ENCODE measurements around the gene SELENOS.

The SELENOS gene

DNA sequence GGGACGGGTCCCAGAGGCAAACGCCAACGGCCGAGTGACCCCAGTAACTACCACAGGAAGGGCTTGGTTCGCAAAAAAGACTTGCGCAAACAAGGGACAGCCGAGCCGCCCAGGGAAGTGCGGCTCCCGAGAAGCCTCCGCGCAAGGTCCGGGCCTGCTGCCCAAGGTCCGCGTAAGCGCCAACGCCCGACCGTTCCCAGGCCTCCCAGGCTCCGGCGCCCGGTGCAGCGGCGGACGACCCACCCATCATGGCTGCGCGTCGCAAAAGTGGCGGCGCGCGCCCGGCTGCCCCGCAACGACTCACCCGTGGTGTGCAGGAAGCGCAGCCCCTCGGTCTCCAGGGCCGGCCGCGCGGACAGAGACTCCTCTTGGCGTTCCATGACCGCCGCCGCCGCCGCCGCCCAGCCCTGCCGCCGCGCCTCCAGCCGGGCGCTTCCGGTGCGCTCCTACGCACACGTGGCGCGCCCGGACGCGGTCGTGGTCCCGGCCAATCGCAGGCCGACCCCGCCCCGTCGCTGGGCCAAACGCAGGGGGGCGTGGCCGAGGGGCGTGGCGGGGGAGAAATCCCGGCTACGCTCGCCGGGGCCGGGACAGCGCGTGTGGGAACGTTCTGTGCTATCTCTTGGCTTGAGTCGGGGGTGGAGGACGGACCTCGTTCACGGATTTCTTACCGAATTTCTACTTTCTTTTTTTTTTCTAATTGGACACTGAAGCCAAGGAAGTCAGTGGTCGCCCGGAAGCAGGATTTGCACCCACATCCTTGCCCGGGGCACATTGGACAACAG is at the start of gene SELENOS:
SELENOS (minus strand) TSS at position 448 of the 785 bp plus-strand sequence; CDS start at position 380, 68 bp downstream.
- DNase-seq = peak; percentile 88 to 89

DNA sequence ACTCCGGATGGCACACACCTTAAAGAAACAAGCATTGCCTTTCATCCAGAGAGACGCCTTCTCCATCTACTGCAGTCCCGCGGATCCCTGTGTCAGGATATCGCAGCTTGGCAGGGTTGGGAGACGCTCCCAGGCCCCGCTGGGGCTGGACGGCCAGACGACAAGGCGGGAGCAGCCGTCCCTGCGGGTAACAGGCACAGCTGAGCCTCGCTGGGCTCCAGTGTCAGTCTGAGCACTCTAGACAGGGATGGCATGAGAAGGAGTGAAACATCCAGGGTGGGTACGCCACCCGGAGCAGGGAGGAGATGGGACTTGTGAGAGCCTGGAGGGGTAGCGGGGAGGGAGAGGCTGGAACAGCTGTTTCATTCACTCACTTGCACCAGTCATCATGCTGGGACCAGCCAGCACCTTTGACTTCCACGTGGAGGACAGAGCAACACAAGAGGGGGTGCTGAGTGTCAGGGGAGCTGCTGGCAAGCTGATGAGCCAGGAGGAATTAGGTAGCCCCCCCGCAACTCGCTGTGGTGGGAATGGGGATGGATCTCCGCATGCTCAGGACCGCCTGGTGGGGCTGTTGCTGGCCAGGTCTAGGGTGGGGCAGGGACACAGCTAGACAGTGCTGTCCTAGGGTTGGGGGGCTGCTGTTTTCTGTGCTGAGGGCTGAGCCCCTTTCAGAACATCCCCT is 49.3 kb upstream of the SELENOS start:
- no peak for DNase-seq

DNA sequence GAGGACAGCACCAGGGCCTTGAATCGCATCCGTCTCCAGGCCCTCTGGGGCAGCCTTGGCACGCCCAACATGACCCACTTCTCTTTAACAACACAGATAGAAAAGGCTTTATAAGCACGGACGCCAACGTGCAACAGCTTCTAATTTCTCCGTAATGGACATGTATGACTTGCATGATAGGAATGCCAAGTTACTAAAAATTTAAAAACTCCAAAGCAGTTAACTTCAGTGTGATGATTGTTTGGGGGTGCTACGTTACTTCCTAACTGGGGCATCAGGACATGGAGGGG is 48.7 kb upstream of the SELENOS start:
- DNase-seq = no peak

DNA sequence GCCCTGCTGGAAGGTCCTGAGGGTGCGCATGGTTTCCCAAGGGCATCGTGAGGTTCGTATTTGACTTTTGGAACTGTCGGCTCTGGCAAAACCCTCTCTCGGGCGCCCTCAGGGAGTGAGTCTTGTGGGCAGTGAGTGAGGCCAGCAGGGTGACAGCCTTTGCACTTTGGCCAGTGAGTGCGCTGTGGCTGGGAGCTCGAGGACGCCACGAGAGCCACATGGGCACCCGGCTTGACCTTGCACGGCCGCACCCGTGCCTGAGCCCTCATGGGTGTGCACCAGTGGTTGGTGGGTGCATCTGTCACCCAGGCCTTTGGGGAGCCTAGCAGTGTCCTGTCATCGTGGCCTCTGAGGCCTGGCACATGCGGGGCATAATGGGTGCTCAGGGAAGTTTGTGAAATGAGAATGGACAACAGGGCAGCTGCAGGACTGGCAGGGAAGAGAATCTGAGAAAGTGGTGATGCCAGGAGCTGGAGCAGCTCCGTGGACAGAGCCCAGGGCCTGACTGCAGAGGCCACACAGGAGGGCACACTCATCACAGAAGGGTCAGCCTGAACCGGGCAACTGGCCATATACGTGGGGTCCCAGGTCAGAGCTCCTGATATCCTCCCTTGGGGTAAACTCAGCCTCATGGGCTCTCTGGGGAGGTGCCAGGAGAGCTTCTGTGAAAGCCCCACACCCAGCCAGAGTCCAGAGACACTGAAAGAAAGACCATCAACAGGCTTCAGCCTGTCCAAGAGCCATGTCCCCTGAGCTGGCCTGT is 48.2 kb upstream of the SELENOS start:
- DNase-seq = no peak

DNA sequence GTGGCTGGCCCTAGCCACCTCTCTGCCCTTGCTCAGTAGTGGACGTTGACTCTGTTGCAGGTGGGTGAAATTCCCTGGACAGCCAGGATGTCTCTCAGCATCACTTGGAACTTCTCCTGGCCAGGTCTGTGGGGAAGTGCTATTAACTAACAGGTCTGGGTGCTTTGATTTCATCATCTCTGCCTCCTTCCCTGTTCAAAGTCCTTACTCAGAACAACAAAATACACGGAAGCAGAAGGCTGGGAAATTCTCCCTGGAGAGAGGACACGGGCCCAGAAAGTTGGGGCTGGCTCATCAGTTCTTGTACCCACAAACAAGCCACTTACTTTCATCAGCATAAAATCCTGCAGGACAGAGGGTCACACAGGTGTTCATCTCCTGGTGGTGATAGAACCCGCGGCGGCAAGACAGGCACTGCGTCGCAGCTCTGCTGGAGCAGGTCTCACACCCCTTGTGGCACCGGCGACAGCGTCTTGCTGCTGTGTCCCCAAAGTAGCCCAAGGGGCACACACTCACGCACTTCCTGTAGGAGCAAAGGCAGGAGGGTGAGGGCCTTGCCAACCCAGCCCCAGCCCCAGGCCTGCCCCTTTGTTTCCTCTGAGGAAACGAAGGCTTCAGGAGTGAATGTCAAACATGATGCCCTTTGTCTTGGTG is 47.4 kb upstream of the SELENOS start:
- DNase-seq = no peak

DNA sequence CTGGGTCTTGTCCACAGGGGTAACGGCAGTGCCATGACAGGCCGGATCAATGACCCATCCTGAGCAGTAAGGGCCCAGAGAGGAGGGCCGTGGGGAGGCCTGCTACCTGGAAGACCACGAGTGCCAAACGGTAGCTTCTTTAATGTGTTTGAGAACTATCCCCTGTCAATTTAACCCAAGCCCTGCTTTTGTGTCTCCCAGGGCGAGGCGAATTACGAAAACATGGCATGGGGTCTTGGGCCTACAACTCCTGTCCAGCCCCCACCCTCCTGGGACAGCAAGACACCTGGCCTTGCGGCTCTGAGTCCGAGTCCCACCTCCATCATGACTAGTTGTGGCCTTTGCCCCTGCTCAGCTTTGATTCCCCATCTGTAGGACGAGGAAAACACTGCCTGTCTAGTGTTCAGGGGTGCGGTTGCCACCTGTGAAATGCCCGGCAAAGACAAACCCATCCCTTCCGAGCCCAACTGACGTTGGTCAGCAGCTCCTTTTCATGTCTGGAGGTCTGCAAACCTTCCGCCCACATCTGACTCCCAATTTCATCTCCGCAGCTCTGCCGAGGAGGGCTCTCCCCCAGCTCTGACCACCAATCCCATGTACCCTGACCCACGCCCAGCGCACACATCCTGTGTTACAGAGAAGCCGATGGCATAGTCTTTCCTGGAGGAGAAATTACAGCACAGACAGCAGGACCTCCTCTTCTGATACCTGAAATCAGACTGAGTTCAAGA is 46.7 kb upstream of the SELENOS start:
- no peak for DNase-seq

- DNase-seq = no peak
These were observed 45.7 kb upstream of the SELENOS start for GRCh38 chr15:101322854-101323477.

DNA sequence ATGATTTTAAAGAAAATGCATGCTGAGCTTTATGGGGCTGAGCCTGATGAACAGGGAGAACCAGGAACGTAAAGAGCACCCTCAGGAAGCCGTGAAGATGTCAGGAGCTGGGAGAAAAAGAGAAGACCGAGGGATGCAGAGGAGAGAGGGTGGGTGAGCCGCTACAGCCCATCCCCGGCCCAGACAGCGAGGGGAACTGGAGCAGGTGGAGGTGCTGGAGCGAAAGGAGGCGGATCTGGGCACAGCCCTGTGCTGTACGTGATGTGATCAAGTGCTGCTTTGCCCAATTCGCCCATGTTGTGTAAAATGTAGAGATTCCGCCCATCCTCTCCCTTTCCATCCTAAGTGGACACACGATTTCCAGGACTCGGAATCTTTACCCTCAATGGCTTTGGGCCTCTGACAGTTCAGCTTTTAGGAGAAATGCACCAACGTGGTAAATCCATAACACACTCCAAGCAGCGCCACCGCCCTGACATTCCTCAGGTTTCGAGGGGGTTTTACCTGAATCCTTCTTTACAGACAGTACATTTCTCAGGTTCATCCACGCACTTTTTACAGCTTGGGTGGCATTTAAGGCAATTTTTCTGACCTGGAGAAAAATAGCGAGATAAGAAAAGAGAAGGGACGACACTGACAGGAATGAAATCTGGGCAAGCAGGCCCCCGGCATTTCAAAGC is 44.9 kb upstream of the SELENOS start:
- no peak for DNase-seq

GRCh38 chr15:101320501-101321052 is 43.3 kb upstream of the SELENOS start:
- DNase-seq = peak; percentile 16 to 31

DNA sequence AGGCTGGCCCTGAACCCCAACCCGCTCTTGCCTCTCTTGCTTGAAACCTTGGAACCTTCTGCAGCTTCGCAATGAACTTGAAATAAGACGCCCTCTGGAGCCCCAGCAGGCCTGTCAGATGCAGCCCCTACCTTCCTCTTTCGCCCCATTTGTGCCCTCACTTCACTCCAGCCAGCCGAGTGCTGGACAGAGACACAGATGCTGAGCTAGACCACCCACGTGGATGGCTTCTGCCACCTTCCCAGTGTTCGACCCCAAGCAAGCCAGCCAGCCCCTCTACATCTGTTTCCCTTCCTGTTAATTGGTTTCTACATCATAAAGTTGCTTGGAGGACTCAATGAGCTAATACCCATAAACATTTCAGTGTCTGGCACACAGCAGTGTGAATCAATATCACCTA is 41.6 kb upstream of the SELENOS start:
- DNase-seq = no peak

- no peak for DNase-seq
These were observed 41.0 kb upstream of the SELENOS start for GRCh38 chr15:101318147-101318819.

GRCh38 chr15:101317336-101317872 is 40.1 kb upstream of the SELENOS start:
- DNase-seq = no peak

DNA sequence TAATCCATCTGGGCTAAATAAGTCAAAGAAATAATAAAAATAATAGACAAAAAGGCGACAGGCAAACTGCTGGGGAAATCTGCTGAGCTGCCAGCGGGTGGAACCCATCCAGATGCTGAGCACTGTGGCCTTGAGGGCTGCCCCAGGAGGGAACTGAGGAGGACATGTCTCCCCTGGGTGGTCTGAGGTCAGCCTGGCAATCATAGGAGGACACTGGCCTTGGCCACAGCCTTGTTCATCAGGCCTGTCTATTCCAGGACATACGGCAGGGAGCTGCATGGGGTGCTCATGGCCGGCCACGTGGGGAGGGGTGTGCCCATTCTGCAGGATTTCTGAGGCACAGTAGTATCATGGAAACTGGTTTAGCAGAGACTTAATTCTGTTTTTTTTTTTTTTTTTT is 39.2 kb upstream of the SELENOS start:
- no peak for DNase-seq

DNA sequence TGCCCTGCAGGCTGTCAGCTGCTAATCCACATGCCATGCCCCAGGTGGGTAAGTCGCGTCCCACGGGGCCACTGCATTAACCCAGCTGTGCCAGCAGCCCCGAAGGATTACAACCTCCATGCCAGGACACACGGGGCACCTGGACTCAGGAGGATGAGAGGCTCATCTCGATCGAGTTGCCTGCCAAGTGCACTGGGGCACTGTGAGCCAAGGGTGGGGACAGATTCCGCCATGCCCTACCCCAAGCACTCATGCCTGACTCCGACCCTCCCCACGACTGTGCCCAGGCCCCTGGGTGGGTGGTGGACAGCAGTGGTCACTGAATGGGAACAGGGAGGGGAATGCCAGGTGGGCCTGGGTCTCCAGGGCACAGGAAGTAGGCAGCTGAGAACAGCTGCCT is 38.5 kb upstream of the SELENOS start:
- DNase-seq = no peak

DNA sequence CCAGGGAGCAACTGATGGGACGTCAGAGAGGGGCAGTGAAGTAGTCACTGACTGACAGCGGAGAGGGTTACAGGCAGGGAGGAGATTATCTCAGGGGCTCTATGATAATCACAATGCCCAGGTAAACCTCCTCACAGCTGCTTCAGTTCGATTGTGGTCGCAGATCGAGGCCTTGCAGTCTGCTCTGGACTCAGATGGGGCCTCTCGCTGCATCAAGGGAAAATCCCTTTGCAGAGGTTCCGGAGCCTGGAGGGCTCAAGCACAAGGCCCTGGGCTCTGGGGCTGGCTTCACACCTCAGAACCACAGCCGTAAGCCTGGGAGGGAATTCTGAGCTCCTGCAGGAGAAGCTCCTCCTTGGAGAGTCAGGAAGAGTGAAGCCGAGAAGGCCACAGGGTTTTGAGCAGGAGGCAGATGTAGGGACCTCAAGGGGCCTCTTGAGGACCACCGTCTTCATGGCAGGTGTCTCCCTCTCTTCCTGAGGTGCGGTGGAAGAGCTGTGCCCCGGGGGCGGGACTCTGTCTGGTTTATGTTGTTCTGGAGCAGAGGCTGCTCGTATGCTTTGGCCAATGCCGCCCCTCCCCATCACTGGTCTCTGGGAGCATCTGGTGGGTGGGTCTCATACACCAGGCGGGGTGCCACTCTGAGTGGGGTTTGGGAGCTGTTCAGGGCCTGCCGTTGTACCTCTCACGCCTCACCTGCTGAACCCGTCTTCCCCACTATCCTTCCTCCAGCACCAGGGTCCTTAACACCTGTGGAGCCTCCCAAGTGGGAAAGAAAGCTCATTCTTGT is 37.2 kb upstream of the SELENOS start:
- no peak for DNase-seq

DNA sequence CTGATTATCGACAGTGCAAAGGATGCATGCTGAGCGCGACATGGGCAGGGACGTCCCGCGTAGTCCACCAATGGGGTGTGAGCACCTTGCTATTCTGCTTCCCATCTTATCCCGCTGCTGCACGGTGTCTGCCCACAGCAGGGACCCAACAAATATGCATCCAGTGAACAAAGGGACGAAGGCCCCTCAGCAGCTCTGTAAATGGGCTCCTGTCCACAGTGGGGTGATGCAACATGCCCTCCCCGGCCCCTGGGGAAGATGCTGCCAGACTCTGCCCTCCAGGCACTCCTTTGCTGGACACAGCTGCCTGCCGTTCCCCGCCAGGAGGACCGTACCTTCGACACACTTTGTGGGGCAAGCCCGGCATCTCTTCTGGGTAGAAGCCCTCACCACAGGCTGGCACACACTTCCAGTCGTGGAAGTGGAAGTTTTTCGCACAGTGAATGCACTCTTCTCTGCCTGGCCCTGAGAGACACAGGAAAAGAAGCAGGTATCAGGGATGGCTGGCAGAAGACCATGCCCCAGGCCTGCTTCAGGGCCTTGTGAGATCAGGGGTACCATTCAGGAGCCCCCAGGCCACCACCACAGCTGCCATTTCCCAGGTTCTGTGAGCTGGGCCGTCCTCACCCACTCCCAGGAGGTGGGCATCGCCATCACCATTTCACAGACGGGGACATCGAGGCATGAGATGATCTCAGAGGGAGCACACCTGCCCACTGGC is 35.9 kb upstream of the SELENOS start:
- DNase-seq = no peak

GRCh38 chr15:101310508-101310907 is 33.2 kb upstream of the SELENOS start:
- DNase-seq = no peak

- DNase-seq = no peak
These were observed 32.8 kb upstream of the SELENOS start for GRCh38 chr15:101310161-101310480.
